HEK293 (cell line): ENCODE data around the gene ELOVL6.

Source experiments
- EGR2 ChIP-seq: fragments of 450-650 bp; formaldehyde crosslinking; IDR thresholded peaks from 2 replicates; pipeline ENCODE4 v1.5.1; 2016; ENCODE audit warnings: low read depth, missing biosample characterization, missing genetic modification characterization
- HIC1 ChIP-seq: fragments of 450-650 bp; formaldehyde crosslinking; IDR thresholded peaks from 2 replicates; pipeline ENCODE4 v1.5.1; 2016; ENCODE audit warnings: missing biosample characterization, missing genetic modification characterization
- MEIS1 ChIP-seq: sonication (generic); formaldehyde crosslinking; IDR thresholded peaks from 2 replicates; pipeline ENCODE4 v1.8.1; 2022; ENCODE audit warnings: missing genetic modification reagents, mild to moderate bottlenecking, borderline replicate concordance
- MYNN ChIP-seq: fragments of 450-650 bp; formaldehyde crosslinking; IDR thresholded peaks from 2 replicates; pipeline ENCODE4 v1.5.1; 2016; ENCODE audit warnings: missing biosample characterization, missing genetic modification characterization, borderline replicate concordance
- OVOL3 ChIP-seq: fragments of 450-650 bp; formaldehyde crosslinking; IDR thresholded peaks from 2 replicates; pipeline ENCODE4 v1.5.1; 2016; ENCODE audit warnings: missing biosample characterization, missing genetic modification characterization
- PRDM10 ChIP-seq: fragments of 450-650 bp; formaldehyde crosslinking; IDR thresholded peaks from 2 replicates; pipeline ENCODE4 v1.5.1; 2016; ENCODE audit warnings: missing biosample characterization, missing genetic modification characterization
- PRDM6 ChIP-seq: fragments of 450-650 bp; formaldehyde crosslinking; IDR thresholded peaks from 2 replicates; pipeline ENCODE4 v1.5.1; 2017; ENCODE audit warnings: missing biosample characterization, missing genetic modification characterization
- TSHZ1 ChIP-seq: fragments of 450-650 bp; formaldehyde crosslinking; IDR thresholded peaks from 2 replicates; pipeline ENCODE4 v1.5.1; 2016; ENCODE audit warnings: missing biosample characterization, missing genetic modification characterization, borderline replicate concordance
- ZBTB17 ChIP-seq: fragments of 450-650 bp; formaldehyde crosslinking; IDR thresholded peaks from 2 replicates; pipeline ENCODE4 v1.5.1; 2016; ENCODE audit warnings: missing biosample characterization, missing genetic modification characterization
- ZFHX2 ChIP-seq: fragments of 450-650 bp; formaldehyde crosslinking; conservative IDR thresholded peaks from 2 replicates; pipeline ENCODE4 v1.5.1; 2016; ENCODE audit warnings: missing biosample characterization, missing genetic modification characterization
- ZNF138 ChIP-seq: fragments of 450-650 bp; formaldehyde crosslinking; IDR thresholded peaks from 2 replicates; pipeline ENCODE4 v1.5.1; 2016; ENCODE audit warnings: missing biosample characterization, missing genetic modification characterization, borderline replicate concordance
- ZNF148 ChIP-seq: fragments of 450-650 bp; formaldehyde crosslinking; IDR thresholded peaks from 2 replicates; pipeline ENCODE4 v1.5.0; 2017; ENCODE audit warnings: missing biosample characterization, missing genetic modification characterization, borderline replicate concordance
- ZNF19 ChIP-seq: fragments of 450-650 bp; formaldehyde crosslinking; IDR thresholded peaks from 2 replicates; pipeline ENCODE4; 2016; ENCODE audit warnings: missing biosample characterization, missing genetic modification characterization, low read depth
- ZNF211 ChIP-seq: fragments of 450-650 bp; formaldehyde crosslinking; IDR thresholded peaks from 2 replicates; pipeline ENCODE4 v1.5.1; 2016; ENCODE audit warnings: low read depth, missing biosample characterization, missing genetic modification characterization
- ZNF221 ChIP-seq: fragments of 450-650 bp; formaldehyde crosslinking; IDR thresholded peaks from 2 replicates; pipeline ENCODE4 v1.5.1; 2017; ENCODE audit warnings: missing biosample characterization, missing genetic modification characterization, borderline replicate concordance
- ZNF302 ChIP-seq: fragments of 450-650 bp; formaldehyde crosslinking; IDR thresholded peaks from 2 replicates; pipeline ENCODE4 v1.5.1; 2016; ENCODE audit warnings: missing biosample characterization, missing genetic modification characterization, low read depth
- ZNF37A ChIP-seq: fragments of 450-650 bp; IDR thresholded peaks from 2 replicates; pipeline ENCODE4 v1.5.1; 2018; ENCODE audit warnings: missing biosample characterization, missing genetic modification characterization
- ZNF529 ChIP-seq: fragments of 450-650 bp; formaldehyde crosslinking; IDR thresholded peaks from 2 replicates; pipeline ENCODE4 v1.5.1; 2017; ENCODE audit warnings: missing genetic modification characterization, missing biosample characterization; ENCODE audit not compliant: insufficient replicate concordance
- ZNF544 ChIP-seq: fragments of 450-650 bp; formaldehyde crosslinking; IDR thresholded peaks from 2 replicates; pipeline ENCODE4 v1.5.0; 2017; ENCODE audit warnings: missing biosample characterization, missing genetic modification characterization
- ZNF555 ChIP-seq: fragments of 450-650 bp; formaldehyde crosslinking; conservative IDR thresholded peaks from 2 replicates; pipeline ENCODE4 v1.5.1; 2017; ENCODE audit warnings: missing biosample characterization, mild to moderate bottlenecking, missing genetic modification characterization, inconsistent platforms
- ZNF560 ChIP-seq: fragments of 450-650 bp; formaldehyde crosslinking; IDR thresholded peaks from 2 replicates; pipeline ENCODE4 v1.5.1; 2017; ENCODE audit warnings: missing biosample characterization, missing genetic modification characterization, borderline replicate concordance
- ZNF596 ChIP-seq: fragments of 450-650 bp; IDR thresholded peaks from 2 replicates; pipeline ENCODE4 v1.5.0; 2018; ENCODE audit warnings: missing biosample characterization, mild to moderate bottlenecking, missing genetic modification characterization, moderate library complexity
- ZNF624 ChIP-seq: fragments of 450-650 bp; formaldehyde crosslinking; IDR thresholded peaks from 2 replicates; pipeline ENCODE4 v1.5.1; 2017; ENCODE audit warnings: missing biosample characterization, missing genetic modification characterization
- ZNF664 ChIP-seq: fragments of 450-650 bp; formaldehyde crosslinking; IDR thresholded peaks from 2 replicates; pipeline ENCODE4 v1.5.1; 2016; ENCODE audit warnings: missing biosample characterization, missing genetic modification characterization
- ZNF701 ChIP-seq: fragments of 450-650 bp; formaldehyde crosslinking; IDR thresholded peaks from 2 replicates; pipeline ENCODE4 v1.5.1; 2016; ENCODE audit warnings: missing biosample characterization, missing genetic modification characterization
- ZXDB ChIP-seq: fragments of 450-650 bp; formaldehyde crosslinking; IDR thresholded peaks from 2 replicates; pipeline ENCODE4 v1.5.1; 2016; ENCODE audit warnings: missing biosample characterization, missing genetic modification characterization

ELOVL6 gene

GRCh38 chr4:110211007-110211769 is 12.8 kb upstream of the ELOVL6 start (continued):
- TF ChIP-seq ZNF148 (tag by site-specific recombination) (no peak), ZNF138 (tag by site-specific recombination) (0 out of 2 replicates have a peak, but pooled peaks have one; percentile 40), ZBTB17 (tag by site-specific recombination) (no peak), MYNN (tag by site-specific recombination) (no peak), ZNF302 (tag by site-specific recombination) (no peak), ZNF701 (tag by site-specific recombination) (no peak), ZNF664 (peak; percentile 44; the same call in 1 of the 2 replicates), ZNF37A (no peak), ZNF211 (no peak), EGR2 (tag by site-specific recombination) (no peak), ZNF19 (tag by site-specific recombination) (0 out of 2 replicates have a peak, but pooled peaks have one; percentile 73), OVOL3 (tag by site-specific recombination) (no peak), ZNF555 (tag by site-specific recombination) (peak; percentile 65), ZXDB (tag by site-specific recombination) (0 out of 2 replicates have a peak, but pooled peaks have one; percentile 32), ZNF596 (tag by site-specific recombination) (no peak), ZFHX2 (tag by site-specific recombination) (no peak), ZNF221 (no peak), PRDM6 (tag by site-specific recombination) (no peak), HIC1 (no peak), ZNF560 (tag by site-specific recombination) (0 out of 2 replicates have a peak, but pooled peaks have one; percentile 45), PRDM10 (no peak), ZNF529 (tag by site-specific recombination) (no peak), MEIS1 (CRISPR knock-in tag) (no peak), ZNF544 (no peak), ZNF624 (tag by site-specific recombination) (no peak), TSHZ1 (tag by site-specific recombination) (no peak)
